OCI-M2 (cell line): ENCODE data around the gene SNX9.

ENCODE experiments used
- DNase-seq: peaks from one replicate; lab custom pipeline; 2025; ENCODE audit not compliant: unreplicated experiment; lab: John Stamatoyannopoulos, UW

Gene SNX9

DNA sequence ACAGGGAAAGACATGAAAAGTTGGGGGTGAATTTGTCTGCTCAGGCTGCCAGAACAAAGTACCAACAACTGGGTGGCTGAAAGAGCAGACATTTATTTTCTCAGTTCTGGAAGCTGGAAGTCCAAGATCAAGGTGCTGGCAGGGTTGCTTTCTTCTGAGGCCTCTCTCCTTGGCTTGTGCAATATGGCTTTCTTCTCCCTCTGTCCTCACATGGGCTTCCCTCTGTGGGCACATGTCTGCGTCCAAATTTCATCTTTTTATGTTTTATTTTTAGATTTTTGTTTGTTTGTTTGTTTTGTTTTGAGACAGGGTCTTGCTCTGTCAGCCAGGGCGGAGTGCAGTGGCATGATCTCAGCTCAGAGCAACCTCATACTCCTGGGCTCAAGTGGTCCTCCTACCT lies 152.4 kb downstream of the SNX9 start:
- DNase-seq: no peak

DNA sequence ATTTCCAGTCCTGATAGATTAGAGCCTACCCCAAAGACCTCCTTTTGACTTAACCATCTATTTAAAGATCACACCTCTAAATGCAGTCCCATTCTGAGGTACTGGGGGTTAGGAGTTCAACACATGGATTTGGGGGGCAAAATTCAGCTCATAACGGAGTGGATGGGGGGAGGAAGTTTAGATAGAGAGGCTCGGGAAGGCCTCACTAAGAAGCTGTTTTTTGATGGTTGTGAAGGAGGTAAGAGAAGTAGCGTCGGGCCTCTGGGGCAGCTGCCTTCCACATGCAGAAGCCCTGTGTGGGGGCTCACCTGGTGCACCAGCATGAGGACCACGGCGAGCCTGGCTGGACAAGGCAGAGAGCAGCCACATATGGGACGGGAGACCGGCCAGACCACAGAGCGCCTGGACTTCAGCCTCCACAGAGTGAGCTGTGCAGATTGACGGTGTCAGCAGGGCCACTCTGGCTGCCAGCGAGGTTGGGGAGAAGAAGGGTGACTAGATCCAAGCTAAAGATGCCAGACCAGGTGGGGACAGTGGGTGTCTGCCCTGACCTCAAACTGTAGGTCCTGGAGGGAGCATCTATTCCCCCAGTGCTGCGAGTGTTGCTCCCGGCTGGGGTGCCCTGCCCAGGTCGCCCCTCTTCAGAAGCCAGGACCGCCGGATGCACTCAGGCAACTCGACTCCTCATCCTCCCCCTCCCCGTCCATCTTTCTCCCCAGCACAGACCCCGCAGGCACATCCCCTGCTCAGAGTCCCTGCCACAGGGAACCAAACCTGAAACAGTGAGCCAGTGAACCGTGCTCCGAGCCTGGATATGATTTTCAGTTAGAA lies 153.5 kb downstream of the SNX9 start:
- no peak for DNase-seq

DNA sequence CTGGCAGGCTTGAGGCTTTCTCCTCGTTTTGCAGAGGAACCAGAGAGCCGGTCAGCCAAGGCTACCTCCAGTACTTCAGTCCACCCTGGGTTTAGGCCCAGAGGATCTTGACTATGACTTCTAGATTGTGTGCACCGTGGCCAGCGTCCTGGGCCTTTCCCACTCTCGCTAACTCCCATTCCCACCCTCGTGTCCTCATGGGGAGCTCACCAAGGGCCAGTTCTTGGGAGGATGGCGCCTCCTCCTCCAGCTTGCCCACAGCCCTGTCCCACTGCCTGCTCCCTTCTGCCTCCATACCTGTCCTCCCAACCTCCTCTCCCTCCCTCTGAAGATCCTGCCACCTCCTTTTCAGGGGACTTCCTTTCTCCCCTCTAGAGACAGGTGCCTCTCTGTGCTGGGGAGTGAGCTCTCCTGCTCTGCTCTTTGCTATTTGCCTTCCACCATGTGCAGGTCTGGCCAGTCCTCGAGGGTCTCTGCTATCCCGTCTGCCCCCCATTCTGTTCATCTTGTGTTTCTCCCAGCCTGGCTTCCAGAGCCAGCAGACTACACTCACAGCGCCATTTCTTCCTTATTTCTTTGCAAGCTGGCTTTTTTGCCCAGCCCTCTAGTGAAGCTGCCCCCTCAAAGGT lies 154.2 kb downstream of the SNX9 start:
- no peak for DNase-seq

DNA sequence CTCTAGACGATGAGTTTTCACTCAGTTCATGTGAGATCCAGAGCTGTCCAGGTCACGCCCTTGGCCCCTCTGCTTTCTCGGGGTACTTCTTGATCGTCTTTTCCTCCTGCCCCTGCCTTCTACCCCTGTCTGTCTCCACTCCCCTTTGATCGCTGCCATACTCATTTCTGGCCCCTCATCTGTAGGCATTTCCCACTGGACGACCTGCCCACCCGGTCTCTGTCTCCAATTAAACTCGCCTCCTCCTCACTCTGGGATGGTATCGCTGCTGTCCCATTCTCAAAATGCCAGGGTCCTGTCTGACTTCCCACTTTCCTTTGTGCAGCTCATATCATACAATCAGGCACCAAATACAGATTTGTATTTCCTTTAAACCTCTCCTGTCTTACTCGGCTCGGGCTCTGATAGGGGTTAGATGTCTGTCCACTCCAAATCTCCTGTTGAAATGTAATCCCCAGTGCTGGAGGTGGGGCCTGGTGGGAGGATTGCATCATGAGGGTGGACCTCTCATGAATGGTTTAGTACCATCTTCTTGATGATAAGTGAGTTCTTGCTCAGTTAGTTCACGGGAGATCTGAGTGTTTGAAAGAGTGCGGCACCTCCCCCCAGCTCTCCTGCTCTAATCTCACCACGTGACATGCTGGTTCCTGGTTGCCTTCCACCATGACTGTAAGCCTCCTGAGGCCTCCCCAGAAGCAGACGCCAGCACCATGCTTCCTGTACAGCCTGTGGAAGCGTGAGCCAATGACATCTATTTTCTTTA lies 155.2 kb downstream of the SNX9 start:
- DNase-seq: no peak

DNA sequence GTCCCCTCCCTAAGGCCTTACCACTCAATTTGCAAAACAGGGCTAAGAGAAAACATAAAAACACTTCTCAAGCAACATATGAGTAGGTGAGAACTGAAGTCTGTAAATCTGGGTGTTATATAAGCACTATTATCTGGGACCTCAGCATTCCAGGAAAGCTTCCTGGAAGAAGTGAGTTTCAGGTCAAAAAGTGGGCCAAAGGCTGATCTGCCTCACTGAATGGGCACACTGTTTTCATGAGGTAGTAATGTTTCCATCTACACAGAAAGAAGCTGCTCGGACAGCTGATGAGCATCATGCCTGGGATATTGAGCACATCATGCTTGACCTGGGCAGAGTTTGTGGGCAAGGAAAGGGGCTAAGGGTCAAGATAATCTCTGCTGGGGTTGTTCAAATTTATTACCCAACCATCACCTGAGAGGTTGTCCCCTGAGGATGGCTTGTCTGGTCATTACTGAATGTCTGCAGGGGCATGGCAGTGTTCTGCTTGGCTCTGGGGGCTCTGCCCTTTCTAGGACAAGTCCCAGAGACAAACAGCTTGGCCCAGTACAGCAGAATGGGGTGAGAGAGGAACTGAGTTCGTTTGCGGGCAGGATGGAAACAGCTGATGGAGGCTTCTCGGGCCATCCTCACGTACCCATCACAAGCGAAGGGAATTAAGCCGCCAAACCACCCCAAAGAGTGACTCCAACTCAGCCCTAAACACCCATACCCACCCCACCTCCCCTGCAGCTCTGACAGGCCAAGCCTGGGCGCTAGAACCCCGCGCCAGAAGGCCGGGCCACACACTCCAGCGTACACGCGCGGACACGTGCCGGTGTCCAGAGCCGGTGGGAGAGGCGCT lies 157.5 kb downstream of the SNX9 start:
- DNase-seq: no peak

DNA sequence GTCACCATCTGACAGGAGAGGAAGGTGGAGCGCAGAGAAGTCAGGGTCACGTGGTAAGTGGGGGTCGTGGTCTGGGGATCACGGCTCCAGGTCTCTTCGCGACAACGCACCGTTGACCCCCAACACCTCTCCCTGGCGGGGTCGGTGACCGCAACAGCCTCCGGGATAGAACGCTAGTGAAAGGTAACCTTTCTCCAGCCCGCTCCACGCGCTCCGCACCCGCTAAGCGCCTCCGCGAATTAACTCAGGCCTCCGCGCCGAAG lies 158.0 kb downstream of the SNX9 start:
- no peak for DNase-seq

DNA sequence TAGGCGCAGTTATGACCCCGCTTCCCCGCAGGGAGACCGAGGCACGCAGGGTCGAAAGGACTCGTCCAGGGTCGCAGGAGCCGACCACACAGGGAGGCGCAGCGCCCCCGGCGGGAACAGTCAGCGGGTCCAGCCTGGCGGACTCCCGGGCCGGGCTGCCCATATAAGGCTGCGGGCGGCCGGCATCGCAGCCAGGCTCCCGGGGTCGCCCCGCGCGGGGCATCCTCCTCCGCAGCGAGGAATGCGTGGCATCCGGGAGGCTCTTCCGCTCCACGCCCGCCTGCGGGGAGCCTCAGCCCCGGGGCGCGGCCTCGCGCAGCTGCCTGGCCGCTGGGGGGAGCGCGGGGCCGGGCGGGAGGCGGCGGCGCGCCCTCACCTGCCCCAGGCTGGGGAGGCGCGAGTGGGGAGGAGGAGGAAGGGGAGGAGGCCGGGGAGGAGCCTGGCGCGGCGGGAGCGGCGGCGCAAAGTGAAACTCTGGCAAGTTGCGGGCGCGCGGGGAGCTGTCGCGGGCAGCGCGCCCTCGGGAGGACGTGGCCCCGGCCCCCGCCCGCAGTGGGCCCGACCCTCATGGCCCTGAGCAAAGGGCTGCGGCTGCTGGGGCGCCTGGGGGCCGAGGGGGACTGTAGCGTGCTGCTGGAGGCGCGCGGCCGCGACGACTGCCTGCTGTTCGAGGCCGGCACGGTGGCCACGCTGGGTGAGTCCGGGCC lies 158.5 kb downstream of the SNX9 start, which contains the start of gene SYNJ2:
SYNJ2 (plus strand) TSS at position 469 of the 707 bp plus-strand sequence; CDS start at position 568, 99 bp downstream.
- DNase-seq: no peak

DNA sequence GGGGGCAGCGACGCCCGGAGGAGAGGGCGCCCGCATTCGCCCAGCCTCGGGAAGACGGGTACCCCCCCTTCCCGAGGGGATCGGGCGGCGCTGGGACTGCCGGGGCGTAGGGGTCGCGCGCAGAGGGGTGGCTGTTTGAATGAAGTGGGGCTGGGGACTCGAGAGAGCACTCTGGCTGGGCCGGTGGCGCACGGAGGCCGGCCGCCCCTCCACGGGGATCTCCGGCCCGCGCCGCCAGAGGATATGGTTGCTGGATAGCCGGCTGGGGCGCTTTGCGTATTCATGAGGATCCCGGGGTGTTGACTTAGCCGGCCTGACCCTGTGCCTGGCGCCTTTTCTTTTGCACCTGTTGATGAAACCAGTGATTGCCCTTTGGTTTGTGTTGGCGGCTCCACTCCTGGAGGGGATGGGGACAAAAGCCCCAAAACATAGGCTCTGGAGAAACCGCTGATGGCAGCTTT lies 159.1 kb downstream of the SNX9 start:
- no peak for DNase-seq

DNA sequence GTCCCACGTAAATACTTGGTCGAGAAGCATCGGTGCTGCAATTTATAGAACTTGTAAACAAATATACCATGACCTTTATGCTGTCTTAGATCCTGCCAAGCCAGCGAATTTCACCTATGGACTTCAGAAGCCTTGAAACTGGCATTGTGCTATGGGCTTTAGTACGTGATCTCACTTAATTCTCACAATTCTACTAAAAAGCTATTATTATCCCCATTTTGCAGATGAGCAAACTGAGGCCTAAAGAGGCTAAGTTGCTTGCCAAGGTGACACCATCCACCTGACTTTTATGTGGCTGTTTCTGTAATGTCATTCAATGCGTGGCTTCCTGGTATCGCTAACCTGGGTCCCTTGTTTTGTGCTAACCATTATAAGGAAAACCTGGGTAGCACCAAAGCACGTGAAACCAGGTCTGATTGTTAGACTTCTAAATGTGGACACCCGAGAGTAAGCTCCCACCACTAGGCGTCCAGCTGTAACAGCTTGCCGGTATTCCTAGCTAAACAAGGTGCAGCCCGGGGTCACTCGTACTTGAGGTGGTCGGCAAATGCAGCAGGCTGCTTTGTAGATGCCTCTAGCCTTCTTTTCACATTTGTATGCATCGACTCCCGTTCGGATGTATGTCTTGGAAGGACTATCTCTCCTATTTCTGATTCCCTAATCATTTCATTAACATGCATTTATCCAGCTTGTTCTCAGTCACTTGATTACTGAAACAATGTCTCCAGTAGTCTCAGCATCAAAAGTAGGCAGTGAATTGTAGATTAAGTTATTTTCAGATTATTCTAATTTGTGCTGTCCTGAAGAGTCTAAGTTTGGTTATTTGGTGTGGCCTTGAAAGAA lies 159.7 kb downstream of the SNX9 start:
- no peak for DNase-seq

DNA sequence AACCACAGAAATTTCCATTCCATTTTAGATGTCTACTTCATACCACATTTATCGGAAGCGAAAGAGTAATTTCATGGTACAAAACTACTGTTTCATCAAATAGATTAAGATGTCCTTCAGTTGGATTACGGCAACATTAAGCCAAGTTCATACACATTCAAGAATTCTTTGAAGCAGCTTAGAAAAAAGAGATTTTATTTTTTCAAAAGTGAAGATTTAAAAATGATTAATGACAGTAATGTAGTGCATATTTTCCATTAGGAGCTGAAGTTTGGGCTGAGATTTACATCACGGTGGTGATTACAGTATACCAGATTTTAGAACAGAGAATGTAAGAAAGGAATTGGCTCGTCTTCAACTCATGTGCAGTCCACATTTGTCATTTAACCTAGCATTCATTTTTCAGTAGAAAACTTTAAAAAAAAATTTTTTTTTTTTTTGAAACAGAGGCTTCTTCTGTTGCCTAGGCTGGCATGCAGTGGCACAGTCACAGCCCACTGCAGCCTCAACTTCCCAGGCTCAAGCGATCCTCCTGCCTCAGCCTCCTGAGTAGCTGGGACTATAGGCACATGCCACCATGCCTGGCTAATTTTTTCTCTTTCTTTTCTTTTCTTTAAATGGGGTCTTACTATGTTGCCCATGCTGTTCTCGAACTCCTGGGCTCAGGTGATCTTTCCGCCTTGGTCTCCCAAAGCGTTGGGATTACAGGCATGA lies 160.5 kb downstream of the SNX9 start:
- DNase-seq: no peak

DNA sequence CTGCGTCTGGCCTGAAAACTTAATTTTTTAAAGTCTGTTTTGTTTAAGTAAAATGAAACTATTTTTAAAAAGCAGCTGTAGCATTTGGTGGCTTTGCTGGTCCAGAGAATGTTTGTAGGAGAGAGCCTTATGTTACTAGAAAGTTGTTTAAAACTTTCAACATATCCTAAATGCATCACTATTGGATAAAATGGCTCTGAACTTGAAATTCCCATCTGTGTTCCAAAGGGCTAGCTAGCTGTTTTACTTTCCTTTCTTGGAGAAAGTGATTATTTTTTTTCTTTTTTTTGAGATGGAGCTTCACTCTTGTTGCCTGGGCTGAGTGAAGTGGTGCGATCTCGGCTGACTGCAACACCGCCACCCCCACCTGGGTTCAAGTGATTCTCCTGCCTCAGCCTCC lies 161.1 kb downstream of the SNX9 start:
- no peak for DNase-seq

DNA sequence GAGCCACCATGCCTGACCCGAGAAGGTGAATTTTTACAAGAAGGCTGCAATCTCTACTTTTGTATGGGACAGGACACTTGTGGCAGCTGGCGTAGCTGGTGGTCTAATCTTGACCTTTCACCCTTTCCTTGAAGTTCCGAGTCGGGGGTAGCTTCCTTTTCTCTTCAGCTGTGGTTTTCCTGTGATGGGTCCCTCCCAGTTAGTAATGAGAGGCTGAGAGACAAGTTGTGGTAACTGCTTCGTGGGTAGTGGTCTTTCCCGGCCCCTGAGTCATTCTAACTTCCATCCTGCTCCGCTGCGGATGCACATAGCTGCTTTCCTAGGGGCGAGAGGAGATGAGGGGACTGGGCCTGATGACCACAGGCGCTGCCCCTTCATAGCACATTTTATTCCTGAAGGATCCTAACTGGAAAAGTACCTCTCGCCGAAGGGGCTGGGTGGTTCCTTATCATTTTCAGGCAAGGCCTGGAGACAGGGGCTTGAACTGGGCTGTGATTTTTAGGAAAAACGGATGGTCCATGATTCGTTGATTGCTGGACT lies 161.7 kb downstream of the SNX9 start:
- DNase-seq: no peak

DNA sequence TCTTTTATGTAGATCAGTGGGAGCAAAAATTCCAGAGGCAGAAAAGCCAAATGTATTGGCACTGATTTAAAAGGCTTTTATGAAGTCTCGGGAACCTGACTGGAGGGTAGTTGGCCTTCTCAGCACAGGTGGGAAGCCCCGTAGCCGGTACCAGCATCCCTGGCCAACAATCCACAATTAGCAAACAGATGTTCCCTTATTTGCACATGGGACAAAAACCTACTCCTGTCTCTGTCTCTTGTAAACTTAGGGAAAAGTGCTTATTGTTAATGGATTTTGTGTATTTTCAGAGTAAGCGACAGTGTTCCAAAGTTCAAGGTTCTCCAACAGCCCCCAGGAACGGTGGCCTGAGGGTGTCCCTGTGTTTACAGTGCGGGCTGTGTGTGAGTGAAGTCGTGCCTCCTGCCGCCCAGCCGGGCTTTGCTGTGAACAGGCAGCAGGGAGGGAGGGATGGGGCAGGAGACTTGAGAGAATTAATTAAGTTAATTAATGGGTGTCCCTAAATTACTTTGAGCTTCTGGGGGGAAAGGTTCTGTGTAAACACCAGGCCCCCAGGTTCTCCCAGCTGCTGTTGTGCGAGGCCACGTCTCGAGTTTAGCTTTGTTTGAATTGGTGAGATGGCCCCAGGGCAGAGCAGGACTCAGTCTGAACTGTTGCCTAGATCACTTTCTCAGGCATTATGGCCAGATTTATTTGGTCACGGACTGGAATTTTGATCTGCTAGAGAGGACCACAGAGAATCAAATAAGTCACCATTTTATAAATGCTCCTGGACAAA lies 162.5 kb downstream of the SNX9 start:
- DNase-seq: no peak

DNA sequence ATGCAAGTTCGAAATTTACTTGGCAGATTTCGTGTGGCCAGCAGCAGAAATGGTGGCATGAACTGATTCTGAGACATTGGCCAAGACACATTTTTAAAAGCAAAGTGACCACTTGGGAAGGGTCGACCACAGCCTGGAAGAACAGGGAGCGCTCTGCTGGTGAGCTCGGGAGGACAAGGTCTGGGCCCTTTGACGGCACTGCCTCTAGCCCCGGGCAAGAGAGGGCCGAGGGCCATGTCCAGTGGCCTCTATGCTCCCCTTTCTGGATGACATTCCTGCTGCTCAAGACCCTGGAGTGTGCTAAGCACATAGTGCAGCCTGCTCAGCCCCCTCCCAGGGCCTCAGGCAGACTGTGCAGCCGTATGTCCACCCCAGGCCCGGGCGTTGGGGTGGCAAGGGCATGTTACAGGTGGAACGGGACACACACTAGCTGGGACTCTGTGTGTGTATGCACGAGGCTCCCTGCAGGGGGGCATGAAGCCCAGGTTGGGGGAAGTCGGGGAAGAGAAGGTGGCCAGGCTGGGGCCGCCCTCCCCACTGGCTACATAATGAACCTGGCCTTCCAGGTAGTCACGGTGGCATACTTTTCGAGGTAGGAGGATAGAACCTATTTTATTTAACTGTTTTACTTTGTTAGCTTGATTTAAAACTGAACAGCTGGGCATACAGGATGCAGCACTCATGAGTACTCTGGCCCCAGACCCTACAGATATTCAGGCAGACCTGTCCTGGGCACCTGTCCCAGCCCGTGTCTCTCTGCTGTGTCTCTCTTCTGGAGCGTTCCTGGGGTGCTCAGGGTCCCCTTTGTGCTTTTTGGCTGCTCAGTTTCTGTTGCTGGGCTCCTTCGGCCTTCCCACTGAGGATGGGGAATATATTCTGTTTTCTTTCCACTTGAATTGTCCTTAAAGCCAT lies 165.0 kb downstream of the SNX9 start:
- DNase-seq: no peak

DNA sequence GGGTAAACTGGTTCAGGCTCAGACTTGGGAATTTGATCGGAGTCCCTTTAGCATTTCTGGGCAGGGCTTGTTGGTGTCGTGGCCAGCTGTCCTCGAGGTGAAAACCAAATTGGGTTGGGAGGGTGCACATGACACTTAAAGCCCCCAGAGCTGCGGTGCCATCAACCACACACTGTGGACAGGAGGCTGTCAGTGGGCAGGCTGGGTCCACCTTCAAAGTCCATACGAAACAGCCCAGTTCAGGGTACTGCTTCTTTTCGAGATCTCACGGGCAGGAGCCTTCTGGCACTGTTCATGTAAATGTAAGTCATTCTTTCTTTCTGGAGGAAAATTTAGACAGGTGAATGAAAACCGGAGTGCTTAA lies 165.6 kb downstream of the SNX9 start:
- no peak for DNase-seq

DNA sequence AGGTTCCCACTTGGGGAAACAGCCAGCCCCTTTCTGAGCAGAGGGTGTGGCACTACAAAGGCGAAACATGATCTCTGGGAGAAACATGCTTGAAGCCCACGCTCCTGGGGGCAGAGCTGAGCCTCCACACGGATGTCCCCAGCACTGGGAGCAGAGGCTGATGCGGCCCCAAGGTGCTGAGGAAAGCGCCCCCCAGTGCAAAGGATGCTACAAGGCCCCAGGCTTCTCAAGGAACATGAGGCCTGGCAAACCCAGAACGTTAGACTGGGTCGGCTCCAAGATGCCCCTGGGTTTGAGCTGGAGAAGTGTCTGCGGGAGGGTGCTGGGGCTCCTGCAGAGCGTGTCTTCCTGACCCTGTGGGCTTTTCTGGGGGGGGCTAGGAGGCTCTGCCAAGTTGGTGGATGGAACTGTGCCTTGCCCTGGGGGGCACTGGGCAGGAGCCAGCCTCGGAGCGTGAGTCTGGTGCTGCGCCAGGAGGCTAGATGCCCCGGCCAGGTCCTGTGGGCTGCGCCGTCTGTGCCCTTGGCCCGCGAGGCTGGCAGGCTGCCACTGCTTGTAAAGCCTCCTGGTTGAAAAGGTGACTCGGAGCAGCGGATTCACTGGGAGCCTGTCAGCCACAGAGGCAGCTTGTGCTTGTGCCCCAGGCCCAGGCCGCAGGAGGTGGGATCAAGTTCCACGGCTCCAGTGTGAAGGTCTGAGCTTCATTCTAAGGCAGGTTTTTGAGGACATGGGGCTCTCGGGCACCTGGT lies 166.7 kb downstream of the SNX9 start:
- no peak for DNase-seq
